Colonic mucosa (tissue), 4 donors: Measurements from ENCODE around the gene NRG2. TPM values are rescaled to one million over a fixed set of nuclear protein-coding genes. Genes with fewer than 3 reads are reported as not detected.

Experiments
- DNase-seq: peaks from one replicate; pipeline ENCODE4 v3.0.0-alpha.2; 2020
- H3K27ac ChIP-seq: fragments of 200-600 bp; one replicate; pipeline ENCODE4 v1.8.0; 2021
- H3K27me3 ChIP-seq: fragments of 200-600 bp; one replicate; pipeline ENCODE4 v1.8.0; 2021
- H3K36me3 ChIP-seq: fragments of 200-600 bp; one replicate; pipeline ENCODE4 v1.8.0; 2021
- H3K4me1 ChIP-seq: fragments of 200-600 bp; one replicate; pipeline ENCODE4 v1.8.0; 2021; ENCODE audit warnings: mild to moderate bottlenecking
- H3K4me3 ChIP-seq: fragments of 200-600 bp; one replicate; pipeline ENCODE4 v1.8.0; 2021
- H3K9ac ChIP-seq, 2 donors: one replicate each; pipeline ENCODE4 v1.7.0; 2013; ENCODE audit warnings: control low read depth in 2 of 2, low read depth in 2 of 2, low read length in 2 of 2
- H3K9me3 ChIP-seq: fragments of 200-600 bp; one replicate; pipeline ENCODE4 v1.8.0; 2021
- intact Hi-C: fragments of 100-400 bp; cut with DNase I; formaldehyde crosslinking; loops from one replicate; pipeline ENCODE4 v1.14.1; 2022
- total RNA-seq, 2 donors: library from RNA; stranded (reverse); fragmentation: NEBNext Ultra II Directional in 1 of 2; extraction: Animal tissue kit (Norgen Biotek cat#: 25700) in 1 of 2; gene quantifications; one replicate each; pipeline ENCODE4 v1.2.1, GENCODE V29; 2021
- TF ChIP-seq, protein P1 (sequence below): fragments of 200-600 bp; IDR thresholded peaks from one replicate; pipeline ENCODE4 v1.8.0; 2022; ENCODE audit warnings: antibody characterized with exemption, mild to moderate bottlenecking
- donor health status: healthy.
- donor health status: DM: no; HTN: no; CAD: no.
- donor health status: DM: no; HTN: no; CAD: no.

NRG2 gene
- total RNA-seq, 2 donors from 2014 or later = 0.10 to 0.48 TPM

DNA sequence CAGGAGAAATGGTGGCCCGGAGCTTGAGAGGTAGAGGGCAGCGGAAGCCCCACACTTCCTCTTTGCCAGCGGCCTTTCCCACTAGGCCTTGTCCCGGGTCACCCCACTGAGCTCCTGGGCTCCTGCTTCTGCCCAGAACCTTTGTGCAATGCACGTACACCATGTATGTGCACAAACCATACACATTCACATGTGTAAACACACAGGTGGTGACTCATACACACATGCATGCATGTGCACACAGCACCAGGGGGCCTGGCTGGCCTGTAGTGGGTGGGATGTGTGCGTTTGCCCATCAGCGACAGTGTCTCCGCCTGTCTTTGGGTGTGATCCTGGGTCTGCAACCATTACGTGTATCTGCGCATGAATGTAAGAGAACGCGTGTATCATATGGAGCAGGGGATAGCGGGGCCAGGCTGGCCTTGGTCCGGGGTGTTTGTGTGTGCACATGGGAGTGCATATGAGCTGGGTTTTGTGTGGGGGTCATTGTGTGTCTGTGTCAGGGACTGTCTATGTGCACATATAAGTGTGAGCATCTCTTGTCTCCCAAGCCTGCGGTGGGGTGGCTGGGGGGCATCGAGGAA is 203.8 kb downstream of the NRG2 start:
- no peak for DNase-seq
- intact Hi-C loops = no loop called here
- no peak overlapping the region for H3K27ac ChIP-seq
- H3K4me1 ChIP-seq = no peaks in the 10 kb centered on the region
- H3K27me3 ChIP-seq = no peaks in the 10 kb centered on the region
- no peaks in the 10 kb centered on the region for H3K36me3 ChIP-seq
- no peak overlapping the region for H3K9ac ChIP-seq
- TF ChIP-seq, protein P1, sequence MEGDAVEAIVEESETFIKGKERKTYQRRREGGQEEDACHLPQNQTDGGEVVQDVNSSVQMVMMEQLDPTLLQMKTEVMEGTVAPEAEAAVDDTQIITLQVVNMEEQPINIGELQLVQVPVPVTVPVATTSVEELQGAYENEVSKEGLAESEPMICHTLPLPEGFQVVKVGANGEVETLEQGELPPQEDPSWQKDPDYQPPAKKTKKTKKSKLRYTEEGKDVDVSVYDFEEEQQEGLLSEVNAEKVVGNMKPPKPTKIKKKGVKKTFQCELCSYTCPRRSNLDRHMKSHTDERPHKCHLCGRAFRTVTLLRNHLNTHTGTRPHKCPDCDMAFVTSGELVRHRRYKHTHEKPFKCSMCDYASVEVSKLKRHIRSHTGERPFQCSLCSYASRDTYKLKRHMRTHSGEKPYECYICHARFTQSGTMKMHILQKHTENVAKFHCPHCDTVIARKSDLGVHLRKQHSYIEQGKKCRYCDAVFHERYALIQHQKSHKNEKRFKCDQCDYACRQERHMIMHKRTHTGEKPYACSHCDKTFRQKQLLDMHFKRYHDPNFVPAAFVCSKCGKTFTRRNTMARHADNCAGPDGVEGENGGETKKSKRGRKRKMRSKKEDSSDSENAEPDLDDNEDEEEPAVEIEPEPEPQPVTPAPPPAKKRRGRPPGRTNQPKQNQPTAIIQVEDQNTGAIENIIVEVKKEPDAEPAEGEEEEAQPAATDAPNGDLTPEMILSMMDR = no peak
- no peaks in the 10 kb centered on the region for H3K9me3 ChIP-seq
- H3K4me3 ChIP-seq = no peak overlapping the region

DNA sequence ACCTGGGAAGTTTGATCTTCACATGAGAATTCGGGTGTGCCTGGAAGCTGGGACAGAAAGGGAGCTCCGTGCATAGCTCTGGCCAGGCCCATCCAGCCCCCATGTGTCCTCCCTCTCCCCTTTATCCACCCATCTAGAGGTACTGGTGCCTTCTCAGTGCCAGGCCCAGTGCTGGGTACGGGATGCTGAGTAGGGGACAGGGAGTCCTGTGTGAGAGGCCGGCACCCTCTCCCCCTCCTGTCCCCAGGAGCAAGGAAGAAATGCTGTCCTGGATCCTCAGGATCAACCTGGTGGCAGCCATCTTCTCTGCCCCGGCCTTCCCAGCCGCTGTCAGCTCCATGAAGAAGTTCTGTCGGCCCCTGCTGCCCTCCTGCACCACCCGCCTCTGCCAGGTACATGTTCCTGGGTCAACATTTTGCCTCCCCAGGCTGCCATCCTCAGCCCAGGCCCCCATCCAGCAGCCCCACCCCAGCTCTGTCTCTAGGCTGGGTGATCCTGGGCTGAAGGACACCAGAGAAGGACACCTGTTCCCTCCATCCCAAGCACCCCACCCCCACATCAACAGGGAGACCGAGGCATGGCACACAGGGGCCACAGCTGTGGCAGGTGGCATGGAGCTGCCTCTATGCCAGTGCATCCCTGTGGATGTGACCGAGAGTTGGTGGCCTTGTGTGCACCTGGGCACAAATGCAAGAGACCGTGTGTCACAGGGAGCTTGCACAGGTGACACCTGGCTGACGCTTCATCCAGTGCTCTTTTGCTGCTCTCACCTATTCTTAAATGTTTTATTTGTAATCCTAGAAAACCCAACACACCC is 204.5 kb downstream of the NRG2 start:
- H3K27ac ChIP-seq = no peak overlapping the region
- no peaks in the 10 kb centered on the region for H3K9me3 ChIP-seq
- no peaks in the 10 kb centered on the region for H3K27me3 ChIP-seq
- H3K4me1 ChIP-seq = no peaks in the 10 kb centered on the region
- intact Hi-C loops = no loop called here
- H3K36me3 ChIP-seq = no peaks in the 10 kb centered on the region
- TF ChIP-seq, protein P1 = no peak
- H3K4me3 ChIP-seq = no peak overlapping the region
- DNase-seq = no peak
- H3K9ac ChIP-seq = no peak overlapping the region

DNA sequence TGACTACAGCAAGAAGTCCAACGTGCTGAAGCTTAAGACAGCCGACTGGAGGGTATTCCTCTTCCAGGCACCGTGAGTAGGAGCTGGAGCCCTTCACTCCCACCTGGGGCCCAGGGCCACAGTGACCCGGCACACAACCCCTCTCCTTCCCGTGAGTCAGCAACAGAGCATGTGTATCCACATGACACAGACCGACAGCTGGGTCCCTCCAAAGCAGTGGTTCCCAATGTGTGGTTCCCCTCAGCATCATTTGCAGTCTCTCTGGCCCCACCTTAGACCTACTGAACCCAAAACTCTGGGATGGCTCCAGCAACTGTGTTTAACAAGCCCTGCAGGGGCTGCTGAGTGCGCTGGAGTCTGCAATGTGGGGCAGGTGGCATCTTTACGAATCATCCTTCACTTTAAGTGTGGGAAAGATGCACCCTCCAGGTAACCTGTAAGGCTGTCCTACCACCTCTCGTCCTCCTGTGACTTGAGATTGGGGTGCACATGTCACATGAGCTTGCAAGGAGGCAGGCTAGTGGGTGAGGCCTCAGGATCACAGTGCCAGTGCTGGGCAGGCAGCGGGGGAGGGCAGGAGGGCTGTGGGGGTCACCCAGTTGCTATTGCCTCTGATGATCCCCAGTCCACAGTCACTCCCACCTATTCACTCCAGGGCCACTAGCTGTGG is 205.3 kb downstream of the NRG2 start:
- H3K9me3 ChIP-seq = no peaks in the 10 kb centered on the region
- no peak for DNase-seq
- TF ChIP-seq, protein P1 = no peak
- H3K9ac ChIP-seq = no peak overlapping the region
- no peaks in the 10 kb centered on the region for H3K4me1 ChIP-seq
- intact Hi-C loops = no loop called here
- H3K27ac ChIP-seq = no peak overlapping the region
- H3K27me3 ChIP-seq = no peaks in the 10 kb centered on the region
- H3K4me3 ChIP-seq = no peak overlapping the region
- H3K36me3 ChIP-seq = no peaks in the 10 kb centered on the region

DNA sequence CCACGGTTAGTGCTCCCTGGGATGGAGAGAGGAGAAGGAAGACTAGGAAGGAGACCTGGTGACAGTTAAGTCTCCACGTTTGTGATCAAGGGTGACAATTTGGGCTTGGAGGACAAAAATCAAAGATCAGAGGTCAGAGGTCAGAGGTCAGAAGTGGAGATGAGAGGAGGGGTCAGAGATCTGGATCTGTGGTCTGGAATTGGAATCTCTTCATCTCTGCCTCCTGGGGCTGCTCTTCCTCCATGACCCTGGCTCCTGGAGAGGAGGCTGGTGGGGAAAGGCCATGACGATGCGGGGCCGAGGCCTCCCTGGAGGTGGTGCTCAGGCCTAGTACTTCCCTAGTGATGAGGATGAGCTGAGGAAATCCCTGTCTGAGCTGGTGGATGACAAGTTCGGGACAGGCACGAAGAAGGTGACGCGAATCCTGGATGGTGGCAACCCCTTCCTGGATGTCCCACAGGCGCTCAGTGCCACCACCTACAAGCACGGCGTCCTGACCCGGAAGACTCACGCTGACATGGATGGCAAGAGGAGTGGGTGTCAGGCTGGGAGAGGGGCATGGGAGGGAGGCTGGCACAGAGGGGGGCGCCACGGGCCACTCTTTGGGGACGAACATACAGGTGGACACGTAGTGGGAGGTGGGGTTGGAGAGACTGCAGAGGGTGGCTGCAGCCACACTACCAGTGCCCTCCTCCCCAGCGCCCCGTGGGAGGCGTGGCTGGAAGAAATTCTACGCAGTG is 206.5 kb downstream of the NRG2 start:
- no peak for DNase-seq
- no peaks in the 10 kb centered on the region for H3K9me3 ChIP-seq
- H3K4me3 ChIP-seq = no peak overlapping the region
- no peak overlapping the region for H3K9ac ChIP-seq
- H3K36me3 ChIP-seq = no peaks in the 10 kb centered on the region
- TF ChIP-seq, protein P1 = no peak
- H3K27ac ChIP-seq = no peak overlapping the region
- H3K27me3 ChIP-seq = no peaks in the 10 kb centered on the region
- H3K4me1 ChIP-seq = no peaks in the 10 kb centered on the region
- intact Hi-C loops = no loop called here

DNA sequence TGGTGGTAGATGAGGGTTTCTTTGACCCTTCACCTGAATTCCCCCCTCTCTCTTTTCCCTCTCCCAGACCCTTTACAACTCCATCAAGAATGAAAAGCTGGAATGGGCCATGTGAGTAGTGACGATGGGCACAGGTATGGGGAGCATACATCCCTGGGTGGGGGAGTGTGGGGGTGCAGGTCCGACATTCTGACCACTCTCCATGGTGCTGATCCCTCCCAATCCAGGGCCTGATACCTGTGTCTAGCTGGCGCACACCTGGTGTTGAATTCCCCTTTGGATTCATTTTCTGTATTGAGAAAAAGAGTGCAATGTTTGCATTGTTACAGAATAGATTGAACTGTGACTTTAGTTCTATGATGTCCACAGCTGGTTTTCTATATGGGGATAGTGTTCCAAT is 207.4 kb downstream of the NRG2 start:
- Histone ChIP-seq H3K27me3 (no peaks in the 10 kb centered on the region), H3K27ac (no peak overlapping the region), H3K9me3 (no peaks in the 10 kb centered on the region), H3K9ac (no peak overlapping the region), H3K4me1 (no peaks in the 10 kb centered on the region), H3K4me3 (no peak overlapping the region), H3K36me3 (no peaks in the 10 kb centered on the region)
- TF ChIP-seq, protein P1 = no peak
- intact Hi-C loops = no loop called here
- DNase-seq = no peak
